Glutamatergic neuron (in vitro differentiated cells): ENCODE measurements around the gene CMTM8. TPM values are rescaled to one million over a fixed set of nuclear protein-coding genes. Genes with fewer than 3 reads are reported as not detected.

Source experiments
- DNase-seq: peaks from one replicate; pipeline ENCODE4 v3.0.0; 2022
- H3K27ac Mint-ChIP-seq: one replicate; pipeline ENCODE4 v1.8.0; 2020; ENCODE audit warnings: mild to moderate bottlenecking, mixed read lengths, inconsistent platforms; ENCODE audit not compliant: unreplicated experiment
- H3K27me3 Mint-ChIP-seq: one replicate; pipeline ENCODE4 v1.8.0; 2020; ENCODE audit warnings: mild to moderate bottlenecking, moderate library complexity, mixed read lengths, inconsistent platforms; ENCODE audit not compliant: unreplicated experiment
- H3K36me3 Mint-ChIP-seq: one replicate; pipeline ENCODE4 v1.8.0; 2020; ENCODE audit warnings: mild to moderate bottlenecking, mixed read lengths, inconsistent platforms; ENCODE audit not compliant: unreplicated experiment
- H3K4me1 Mint-ChIP-seq: one replicate; pipeline ENCODE4 v1.8.0; 2020; ENCODE audit warnings: mild to moderate bottlenecking, low read depth, mixed read lengths, inconsistent platforms; ENCODE audit not compliant: unreplicated experiment
- H3K4me3 Mint-ChIP-seq: one replicate; pipeline ENCODE4 v1.8.0; 2020; ENCODE audit warnings: mild to moderate bottlenecking, mixed read lengths, inconsistent platforms; ENCODE audit not compliant: unreplicated experiment
- H3K9me3 Mint-ChIP-seq: one replicate; pipeline ENCODE4 v1.8.0; 2020; ENCODE audit warnings: mild to moderate bottlenecking, moderate library complexity, mixed read lengths, inconsistent platforms; ENCODE audit not compliant: unreplicated experiment
- total RNA-seq: library from RNA; stranded (reverse); fragmentation: NEBNext Ultra II Directional; extraction: Animal tissue kit (Norgen Biotek cat#: 25700); gene quantifications from one replicate; pipeline ENCODE4 v1.2.1, GENCODE V29; 2021; ENCODE audit not compliant: unreplicated experiment
- TF ChIP-seq, protein P1 (sequence below): fragments of 200-600 bp; sonication (generic); IDR thresholded peaks from one replicate; pipeline ENCODE4 v1.5.0; 2021; ENCODE audit not compliant: partially characterized antibody, unreplicated experiment

CMTM8 gene
- total RNA-seq, 1 donor from 2014 or later: not detected

DNA sequence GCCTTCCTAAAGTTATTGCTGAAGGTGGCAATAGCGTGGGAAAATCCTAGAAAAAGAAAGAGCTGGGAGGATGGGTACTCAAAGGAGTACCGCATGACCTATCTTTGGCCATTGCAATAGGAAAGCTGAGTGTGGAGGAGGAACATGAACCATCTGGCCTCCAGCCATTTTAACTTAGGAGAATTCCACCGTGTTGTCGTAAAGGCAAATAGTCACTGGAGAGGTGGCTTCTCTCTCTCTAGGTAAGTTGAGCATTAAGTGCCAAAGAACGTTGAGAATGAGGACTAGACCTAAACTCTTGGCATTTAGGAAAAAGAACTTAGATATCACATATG, 137.1 kb downstream of the CMTM8 start:
- peaks cover 8% of the 10 kb centered on the region for H3K27me3 Mint-ChIP-seq

DNA sequence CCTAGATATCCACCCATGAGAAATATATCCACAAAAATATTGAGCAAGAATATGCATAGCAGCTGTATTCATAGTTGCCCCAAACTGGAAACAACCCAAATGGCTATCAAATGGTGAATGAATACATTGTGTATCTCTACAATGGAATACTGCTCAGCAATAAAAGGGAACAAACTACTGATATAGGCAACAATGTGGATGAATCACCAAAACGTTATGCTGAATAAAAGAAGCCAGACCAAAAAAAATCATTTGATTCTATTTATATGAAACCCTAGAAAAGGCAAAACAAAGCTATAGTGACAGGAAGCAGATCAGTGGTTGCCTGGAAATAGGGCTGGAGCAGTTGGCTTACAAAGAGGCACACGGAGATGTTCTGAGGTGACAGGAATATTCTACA, 137.6 kb downstream of the CMTM8 start:
- Mint-ChIP-seq H3K36me3 (no peaks in the 10 kb centered on the region), H3K9me3 (peaks cover 4% of the 10 kb centered on the region), H3K4me1 (peaks cover 27% of the 10 kb centered on the region), H3K4me3 (no peak overlapping the region), H3K27me3 (peaks cover 8% of the 10 kb centered on the region), H3K27ac (no peak overlapping the region)
- DNase-seq: no peak
- TF ChIP-seq, protein P1, sequence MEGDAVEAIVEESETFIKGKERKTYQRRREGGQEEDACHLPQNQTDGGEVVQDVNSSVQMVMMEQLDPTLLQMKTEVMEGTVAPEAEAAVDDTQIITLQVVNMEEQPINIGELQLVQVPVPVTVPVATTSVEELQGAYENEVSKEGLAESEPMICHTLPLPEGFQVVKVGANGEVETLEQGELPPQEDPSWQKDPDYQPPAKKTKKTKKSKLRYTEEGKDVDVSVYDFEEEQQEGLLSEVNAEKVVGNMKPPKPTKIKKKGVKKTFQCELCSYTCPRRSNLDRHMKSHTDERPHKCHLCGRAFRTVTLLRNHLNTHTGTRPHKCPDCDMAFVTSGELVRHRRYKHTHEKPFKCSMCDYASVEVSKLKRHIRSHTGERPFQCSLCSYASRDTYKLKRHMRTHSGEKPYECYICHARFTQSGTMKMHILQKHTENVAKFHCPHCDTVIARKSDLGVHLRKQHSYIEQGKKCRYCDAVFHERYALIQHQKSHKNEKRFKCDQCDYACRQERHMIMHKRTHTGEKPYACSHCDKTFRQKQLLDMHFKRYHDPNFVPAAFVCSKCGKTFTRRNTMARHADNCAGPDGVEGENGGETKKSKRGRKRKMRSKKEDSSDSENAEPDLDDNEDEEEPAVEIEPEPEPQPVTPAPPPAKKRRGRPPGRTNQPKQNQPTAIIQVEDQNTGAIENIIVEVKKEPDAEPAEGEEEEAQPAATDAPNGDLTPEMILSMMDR: no peak

More for the DNA sequence above, 137.1 kb downstream of the CMTM8 start:
- TF ChIP-seq, protein P1: no peak
- Mint-ChIP-seq H3K36me3 (no peaks in the 10 kb centered on the region), H3K4me1 (peaks cover 26% of the 10 kb centered on the region), H3K4me3 (no peak overlapping the region), H3K27ac (no peak overlapping the region), H3K9me3 (peaks cover 4% of the 10 kb centered on the region)
- no peak for DNase-seq

DNA sequence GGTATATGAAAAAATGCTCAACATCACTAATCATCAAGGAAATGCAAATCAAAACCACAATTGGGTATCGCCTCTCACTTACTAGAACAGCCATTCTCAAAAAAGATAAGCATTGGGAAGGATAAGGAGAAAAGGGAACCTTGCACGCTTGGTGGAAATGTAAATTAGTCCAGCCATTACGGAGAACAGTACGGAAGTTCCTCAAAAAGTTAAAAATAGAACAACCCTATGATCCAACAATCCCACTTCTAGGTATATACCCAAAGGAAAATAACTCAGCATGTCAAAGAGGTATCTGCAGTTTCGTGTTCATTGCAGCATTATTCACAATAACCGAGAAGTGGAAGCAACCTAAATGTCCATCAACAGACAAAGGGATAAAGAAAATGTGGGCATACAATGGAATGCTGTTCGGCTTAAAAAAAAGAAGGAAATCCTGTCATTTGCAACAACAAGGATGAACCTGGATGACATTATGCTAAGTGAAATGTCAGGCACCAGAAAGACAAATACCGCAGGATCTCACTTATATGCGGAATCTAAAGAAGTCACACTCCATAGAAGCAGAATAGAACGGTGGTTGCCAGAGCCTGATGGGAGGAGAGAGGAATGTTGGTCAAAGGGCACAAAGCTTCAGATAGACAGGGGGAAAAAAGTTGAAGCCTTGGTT, 141.5 kb downstream of the CMTM8 start:
- H3K9me3 Mint-ChIP-seq: peaks cover 20% of the 10 kb centered on the region
- peaks cover 31% of the 10 kb centered on the region for H3K4me1 Mint-ChIP-seq
- no peak overlapping the region for H3K4me3 Mint-ChIP-seq
- no peak for DNase-seq
- H3K27me3 Mint-ChIP-seq: peaks cover 23% of the 10 kb centered on the region
- TF ChIP-seq, protein P1: no peak
- no peaks in the 10 kb centered on the region for H3K36me3 Mint-ChIP-seq
- H3K27ac Mint-ChIP-seq: no peak overlapping the region

DNA sequence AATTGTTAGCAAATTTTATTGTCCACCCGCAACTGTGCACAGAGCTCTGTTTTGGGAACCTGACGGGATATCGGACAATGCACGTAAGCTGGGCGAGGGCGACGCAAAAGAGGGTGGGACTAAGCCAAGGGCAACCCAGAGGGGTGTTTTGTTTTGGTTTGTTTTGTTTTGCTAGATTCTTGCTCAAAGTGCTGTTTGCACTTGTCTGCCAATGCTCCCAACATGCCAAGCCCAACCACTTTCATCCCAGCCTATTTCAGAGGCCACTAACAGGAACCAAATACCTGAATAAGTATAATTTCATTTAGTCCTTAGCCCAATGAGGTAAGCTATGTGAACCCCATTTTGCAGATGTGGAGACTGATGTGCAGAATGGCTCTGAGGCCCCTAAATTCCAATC, 143.4 kb downstream of the CMTM8 start:
- no peaks in the 10 kb centered on the region for H3K36me3 Mint-ChIP-seq

DNA sequence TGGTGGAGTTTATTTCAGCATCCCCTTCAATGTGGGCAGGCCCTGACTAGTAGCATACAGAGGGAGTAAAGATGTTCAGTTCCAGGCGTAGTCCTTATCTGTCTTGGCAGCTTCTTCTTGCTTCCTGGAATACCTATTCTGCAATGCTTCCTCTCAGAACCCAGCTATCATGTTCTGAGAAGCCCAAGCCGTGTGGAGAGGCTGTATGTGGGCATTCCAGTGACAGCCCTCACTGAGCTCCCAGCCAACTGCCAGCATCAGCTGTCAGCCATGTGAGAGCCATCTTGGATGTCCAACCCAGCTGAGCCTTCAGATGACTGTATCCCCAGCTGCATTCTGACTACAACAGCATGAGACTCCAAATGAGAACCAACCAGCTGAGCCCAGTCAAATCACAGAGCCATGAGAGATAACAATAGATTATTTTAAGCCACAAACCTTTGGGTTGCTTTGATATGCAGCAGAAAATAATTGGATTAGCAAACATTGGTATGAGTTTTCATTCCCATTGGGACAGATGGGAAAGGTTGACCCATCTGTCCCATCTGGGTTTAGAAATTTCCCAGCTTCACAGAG, 144.7 kb downstream of the CMTM8 start:
- TF ChIP-seq, protein P1: no peak
- Mint-ChIP-seq H3K9me3 (peaks cover 31% of the 10 kb centered on the region), H3K36me3 (no peaks in the 10 kb centered on the region), H3K4me3 (peak overlapping the region; percentile 35), H3K4me1 (peaks cover 43% of the 10 kb centered on the region), H3K27ac (peak overlapping the region; percentile 99), H3K27me3 (peaks cover 25% of the 10 kb centered on the region)
- peak; percentile 71 for DNase-seq

More for the DNA sequence above, 143.4 kb downstream of the CMTM8 start:
- Mint-ChIP-seq H3K4me1 (peaks cover 42% of the 10 kb centered on the region), H3K9me3 (peaks cover 28% of the 10 kb centered on the region), H3K27ac (peak overlapping the region; percentile 46), H3K4me3 (no peak overlapping the region), H3K27me3 (peaks cover 24% of the 10 kb centered on the region)
- TF ChIP-seq, protein P1: no peak
- no peak for DNase-seq
